IMR-90 (cell line): ENCODE measurements around the gene MAJIN.

Experiments used
- POLR2A ChIP-seq: IDR thresholded peaks from 2 replicates; pipeline ENCODE4 v1.6.1; 2012; ENCODE audit warnings: mild to moderate bottlenecking, low read depth, low read length
- TF ChIP-seq, protein P1 (sequence below): conservative IDR thresholded peaks from 2 replicates; pipeline ENCODE4 v1.5.1; 2012; ENCODE audit warnings: mild to moderate bottlenecking, low read depth, low read length, improper control_type of control experiment
- TF ChIP-seq, protein P2 (sequence below): fragments of 150-350 bp; IDR thresholded peaks from 2 replicates; pipeline ENCODE4 v1.6.1; 2017; ENCODE audit warnings: mild to moderate bottlenecking, antibody characterized with exemption, low read length, low read depth

- TF ChIP-seq, protein P1, sequence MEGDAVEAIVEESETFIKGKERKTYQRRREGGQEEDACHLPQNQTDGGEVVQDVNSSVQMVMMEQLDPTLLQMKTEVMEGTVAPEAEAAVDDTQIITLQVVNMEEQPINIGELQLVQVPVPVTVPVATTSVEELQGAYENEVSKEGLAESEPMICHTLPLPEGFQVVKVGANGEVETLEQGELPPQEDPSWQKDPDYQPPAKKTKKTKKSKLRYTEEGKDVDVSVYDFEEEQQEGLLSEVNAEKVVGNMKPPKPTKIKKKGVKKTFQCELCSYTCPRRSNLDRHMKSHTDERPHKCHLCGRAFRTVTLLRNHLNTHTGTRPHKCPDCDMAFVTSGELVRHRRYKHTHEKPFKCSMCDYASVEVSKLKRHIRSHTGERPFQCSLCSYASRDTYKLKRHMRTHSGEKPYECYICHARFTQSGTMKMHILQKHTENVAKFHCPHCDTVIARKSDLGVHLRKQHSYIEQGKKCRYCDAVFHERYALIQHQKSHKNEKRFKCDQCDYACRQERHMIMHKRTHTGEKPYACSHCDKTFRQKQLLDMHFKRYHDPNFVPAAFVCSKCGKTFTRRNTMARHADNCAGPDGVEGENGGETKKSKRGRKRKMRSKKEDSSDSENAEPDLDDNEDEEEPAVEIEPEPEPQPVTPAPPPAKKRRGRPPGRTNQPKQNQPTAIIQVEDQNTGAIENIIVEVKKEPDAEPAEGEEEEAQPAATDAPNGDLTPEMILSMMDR = no peak
- TF ChIP-seq POLR2A = no peak
- TF ChIP-seq, protein P2, sequence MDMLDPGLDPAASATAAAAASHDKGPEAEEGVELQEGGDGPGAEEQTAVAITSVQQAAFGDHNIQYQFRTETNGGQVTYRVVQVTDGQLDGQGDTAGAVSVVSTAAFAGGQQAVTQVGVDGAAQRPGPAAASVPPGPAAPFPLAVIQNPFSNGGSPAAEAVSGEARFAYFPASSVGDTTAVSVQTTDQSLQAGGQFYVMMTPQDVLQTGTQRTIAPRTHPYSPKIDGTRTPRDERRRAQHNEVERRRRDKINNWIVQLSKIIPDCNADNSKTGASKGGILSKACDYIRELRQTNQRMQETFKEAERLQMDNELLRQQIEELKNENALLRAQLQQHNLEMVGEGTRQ = no peak
These were observed 46.1 kb downstream of the MAJIN start for GRCh38 chr11:64925536-64926436.
